Body of pancreas (tissue), 4 donors: ENCODE data around the gene PRR36. TPM values are rescaled to one million over a fixed set of nuclear protein-coding genes. Genes with fewer than 3 reads are reported as not detected.
"Not testable (repeated sequence)": the region's sequence is repeated elsewhere in the genome, so short reads cannot be mapped to it uniquely, and the experiment has no call there.

Source experiments
- ATAC-seq: fragments of 150-250 bp; one replicate; pipeline ENCODE4 v1.9.1; 2016
- DNase-seq, 4 donors: peaks; one replicate each; pipeline ENCODE4 v3.0.0-alpha.2; 2019
- H3K27ac ChIP-seq, 4 donors: fragments of 200-600 bp; sonication (generic); 1 replicate in 3 of 4; 2 replicates in 1 of 4; pipeline versions ENCODE4 v1.5.1 to v1.6.1; 2016 to 2019; ENCODE audit warnings: mild to moderate bottlenecking in 1 of 4, mixed read lengths in 1 of 4, moderate library complexity in 1 of 4
- H3K27me3 ChIP-seq, 2 donors: fragments of 200-600 bp; sonication (generic); one replicate each; pipeline ENCODE4 v1.6.0; 2016; ENCODE audit warnings: mild to moderate bottlenecking in 1 of 2
- H3K36me3 ChIP-seq, 2 donors: fragments of 200-600 bp; sonication (generic); replicated peaks in 1 of 2; 2 replicates each; pipeline ENCODE4 v1.5.1; 2016; ENCODE audit warnings: low read depth in 2 of 2; ENCODE audit not compliant: insufficient read depth in 1 of 2
- H3K4me1 ChIP-seq: fragments of 200-600 bp; sonication (generic); one replicate; pipeline ENCODE4 v1.6.0; 2016
- H3K4me3 ChIP-seq, 2 donors: fragments of 200-600 bp; sonication (generic); 1 replicate in 1 of 2; 2 replicates in 1 of 2; pipeline ENCODE4 v1.5.1; 2016 to 2019
- H3K9me3 ChIP-seq, 3 donors: fragments of 200-600 bp; sonication (generic); 1 replicate in 2 of 3; 2 replicates in 1 of 3; pipeline ENCODE4 v1.5.1; 2016
- CTCF ChIP-seq, 7 experiments: fragments of 450-650 bp in 4 of 7; fragments of 200-600 bp in 3 of 7; sonication (generic) in 3 of 7; IDR thresholded peaks; one replicate each; pipeline ENCODE4 v1.5.1; 2016 to 2019; ENCODE audit warnings: antibody characterized with exemption in 7 of 7
- POLR2A ChIP-seq, 3 donors: fragments of 450-650 bp; IDR thresholded peaks; one replicate each; pipeline ENCODE4 v1.6.1; 2016; ENCODE audit warnings: antibody characterized with exemption in 3 of 3, mild to moderate bottlenecking in 2 of 3
- WGBS, 2 donors: methylation state at CpG; one replicate each; pipeline ENCODE4 v1.1.5; 2017; 5-methylcytosine and 5-hydroxymethylcytosine counted together
- intact Hi-C: fragments of 100-400 bp; cut with DNase I; formaldehyde crosslinking; loops from one replicate; pipeline ENCODE4 v1.15.1; 2023
- total RNA-seq, 2 donors: library from RNA; depleted of rRNA; stranded (reverse); fragments of >200 nt; gene quantifications; one replicate each; pipeline ENCODE4 v1.1.0, GENCODE V29; 2016

Gene PRR36
- total RNA-seq, 2 donors from 2014 or later: 1.0 to 12.9 TPM

- TF ChIP-seq POLR2A (IDR thresholded peaks at IDR 0.05) (no peak), CTCF (IDR thresholded peaks at IDR 0.05) (no peak)
- no peaks in the 10 kb centered on the region for H3K27me3 ChIP-seq
- H3K36me3 ChIP-seq: no peaks in the 10 kb centered on the region
- no peak overlapping the region for H3K27ac ChIP-seq
- 52% methylated on average over 43 of the region's 63 CpGs; no CpG with 5 or more reads in 1 of the 2 donors for WGBS, 2 donors
- no peak for DNase-seq
- ATAC-seq: no peak
- H3K4me1 ChIP-seq: peaks cover 10% of the 10 kb centered on the region
- H3K9me3 ChIP-seq: no peaks in the 10 kb centered on the region
- H3K4me3 ChIP-seq: no peak overlapping the region
- intact Hi-C loops: no loop called here
These were observed 12.4 kb downstream of the PRR36 start for GRCh38 chr19:7861619-7862412.

- Histone ChIP-seq H3K27ac (no peak overlapping the region), H3K9me3 (no peaks in the 10 kb centered on the region), H3K36me3 (no peaks in the 10 kb centered on the region), H3K27me3 (no peaks in the 10 kb centered on the region), H3K4me3 (no peak overlapping the region), H3K4me1 (peaks cover 10% of the 10 kb centered on the region)
- WGBS, 2 donors: 84 to 86% methylated on average over 7 to 12 of the region's 14 CpGs
- no peak for DNase-seq
- no peak for ATAC-seq
- TF ChIP-seq POLR2A (IDR thresholded peaks at IDR 0.05) (no peak), CTCF (IDR thresholded peaks at IDR 0.05) (no peak)
- intact Hi-C loops: no loop called here
These were observed 13.2 kb downstream of the PRR36 start for GRCh38 chr19:7860714-7861618.

GRCh38 chr19:7859831-7860713 is 14.1 kb downstream of the PRR36 start:
- peaks cover 10% of the 10 kb centered on the region for H3K4me1 ChIP-seq
- H3K36me3 ChIP-seq: no peaks in the 10 kb centered on the region
- no peaks in the 10 kb centered on the region for H3K27me3 ChIP-seq
- no peaks in the 10 kb centered on the region for H3K9me3 ChIP-seq
- intact Hi-C loops: loop anchor here (10.0 kb wide), 1 partner anchor 45 kb away; the partner anchor contains the start of gene MAP2K7
- WGBS, 2 donors: 88 to 93% methylated on average over 10 to 20 of the region's 22 CpGs
- no peak for TF ChIP-seq POLR2A (IDR thresholded peaks at IDR 0.05)
- no peak for TF ChIP-seq CTCF (IDR thresholded peaks at IDR 0.05)
- no peak for ATAC-seq
- DNase-seq: no peak
- H3K27ac ChIP-seq: no peak overlapping the region
- no peak overlapping the region for H3K4me3 ChIP-seq

GRCh38 chr19:7859087-7859486 is 15.1 kb downstream of the PRR36 start:
- not testable (repeated sequence) for ATAC-seq, DNase-seq, H3K27ac ChIP-seq, H3K36me3 ChIP-seq, H3K4me3 ChIP-seq, H3K9me3 ChIP-seq, H3K27me3 ChIP-seq
- intact Hi-C loops: loop anchor here (10.0 kb wide), 1 partner anchor 46 kb away; the partner anchor contains the start of gene MAP2K7
- peaks cover 10% of the 10 kb centered on the region for H3K4me1 ChIP-seq
- WGBS, 2 donors: 88 to 98% methylated on average over 6 to 8 of the region's 8 CpGs
